Neural crest cell (in vitro differentiated cells): ENCODE data around the gene SNX3. TPM values are rescaled to one million over a fixed set of nuclear protein-coding genes. Genes with fewer than 3 reads are reported as not detected.

Experiments
- DNase-seq: peaks from one replicate; pipeline ENCODE4 v3.0.0; 2021; ENCODE audit warnings: low read depth, mixed read lengths, low spot score
- H3K27ac Mint-ChIP-seq: one replicate; pipeline ENCODE4 v1.8.0; 2021; ENCODE audit warnings: mild to moderate bottlenecking, mixed read lengths; ENCODE audit not compliant: unreplicated experiment
- H3K27me3 Mint-ChIP-seq: 2 replicates; pipeline ENCODE4 v1.8.0; 2021; ENCODE audit warnings: low read depth, mild to moderate bottlenecking, mixed read lengths
- H3K36me3 Mint-ChIP-seq: 2 replicates; pipeline ENCODE4 v1.8.0; 2021; ENCODE audit warnings: low read depth, mild to moderate bottlenecking, mixed read lengths
- H3K4me1 Mint-ChIP-seq: 2 replicates; pipeline ENCODE4 v1.8.0; 2021; ENCODE audit warnings: mixed read lengths
- H3K4me3 Mint-ChIP-seq: one replicate; pipeline ENCODE4 v1.8.0; 2021; ENCODE audit warnings: mild to moderate bottlenecking, mixed read lengths
- H3K9me3 Mint-ChIP-seq: 2 replicates; pipeline ENCODE4 v1.8.0; 2021; ENCODE audit warnings: mixed read lengths
- total RNA-seq: library from RNA; stranded (reverse); gene quantifications from 2 replicates; pipeline ENCODE4 v1.2.1, GENCODE V29; 2021
- TF ChIP-seq, protein P1 (sequence below): fragments of 200-600 bp; sonication (generic); conservative IDR thresholded peaks from 2 replicates; pipeline ENCODE4 v1.5.0; 2021; ENCODE audit warnings: antibody characterized with exemption, mild to moderate bottlenecking

Gene SNX3
- total RNA-seq, 1 donor from 2014 or later = 71.0 TPM

DNA sequence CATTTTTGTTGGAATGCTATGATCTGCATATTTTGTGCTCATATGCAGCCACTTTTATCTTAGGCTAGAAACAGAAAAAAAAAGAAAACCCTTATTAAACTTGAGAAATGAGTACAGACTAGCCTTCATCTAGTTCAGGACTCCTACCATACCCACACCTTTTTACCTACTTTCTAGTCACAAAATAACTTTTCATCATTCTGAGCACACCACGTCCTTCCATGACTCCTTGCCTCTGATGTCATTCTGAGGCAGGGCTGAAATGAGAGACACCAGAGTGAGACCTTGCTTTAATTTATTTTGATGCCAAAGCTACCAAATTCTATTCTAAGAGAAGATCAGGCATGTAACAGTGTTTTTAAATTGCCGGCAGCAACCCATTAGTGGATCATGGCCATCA lies 38.8 kb downstream of the SNX3 start:
- peaks cover 3% of the 10 kb centered on the region for H3K4me1 Mint-ChIP-seq
- no peaks in the 10 kb centered on the region for H3K27me3 Mint-ChIP-seq
- TF ChIP-seq, protein P1, sequence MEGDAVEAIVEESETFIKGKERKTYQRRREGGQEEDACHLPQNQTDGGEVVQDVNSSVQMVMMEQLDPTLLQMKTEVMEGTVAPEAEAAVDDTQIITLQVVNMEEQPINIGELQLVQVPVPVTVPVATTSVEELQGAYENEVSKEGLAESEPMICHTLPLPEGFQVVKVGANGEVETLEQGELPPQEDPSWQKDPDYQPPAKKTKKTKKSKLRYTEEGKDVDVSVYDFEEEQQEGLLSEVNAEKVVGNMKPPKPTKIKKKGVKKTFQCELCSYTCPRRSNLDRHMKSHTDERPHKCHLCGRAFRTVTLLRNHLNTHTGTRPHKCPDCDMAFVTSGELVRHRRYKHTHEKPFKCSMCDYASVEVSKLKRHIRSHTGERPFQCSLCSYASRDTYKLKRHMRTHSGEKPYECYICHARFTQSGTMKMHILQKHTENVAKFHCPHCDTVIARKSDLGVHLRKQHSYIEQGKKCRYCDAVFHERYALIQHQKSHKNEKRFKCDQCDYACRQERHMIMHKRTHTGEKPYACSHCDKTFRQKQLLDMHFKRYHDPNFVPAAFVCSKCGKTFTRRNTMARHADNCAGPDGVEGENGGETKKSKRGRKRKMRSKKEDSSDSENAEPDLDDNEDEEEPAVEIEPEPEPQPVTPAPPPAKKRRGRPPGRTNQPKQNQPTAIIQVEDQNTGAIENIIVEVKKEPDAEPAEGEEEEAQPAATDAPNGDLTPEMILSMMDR = no peak
- H3K4me3 Mint-ChIP-seq = no peak overlapping the region
- no peak for DNase-seq
- no peaks in the 10 kb centered on the region for H3K9me3 Mint-ChIP-seq
- no peak overlapping the region for H3K27ac Mint-ChIP-seq
- H3K36me3 Mint-ChIP-seq = peaks cover 17% of the 10 kb centered on the region

DNA sequence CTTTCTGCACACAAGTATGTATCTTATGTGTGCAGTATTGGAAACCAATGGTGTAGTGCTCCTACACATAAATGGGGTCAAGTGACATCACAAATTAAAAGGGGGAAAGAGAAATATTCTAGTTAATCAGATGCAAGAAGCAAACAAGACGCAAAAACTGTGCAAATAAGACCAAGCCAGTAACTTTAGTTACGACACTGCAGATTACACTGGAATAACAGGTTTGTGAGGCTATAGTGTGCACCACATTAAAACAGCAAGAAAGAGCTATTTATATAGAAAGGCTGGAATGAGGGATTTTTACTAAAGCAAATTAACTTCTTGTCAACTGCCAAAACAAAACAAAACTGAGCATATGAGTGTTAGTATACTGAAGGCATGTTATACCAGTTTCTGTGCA lies 49.2 kb downstream of the SNX3 start:
- no peaks in the 10 kb centered on the region for H3K4me1 Mint-ChIP-seq
- no peak overlapping the region for H3K27ac Mint-ChIP-seq
- peaks cover 6% of the 10 kb centered on the region for H3K36me3 Mint-ChIP-seq
- DNase-seq = no peak
- TF ChIP-seq, protein P1 = no peak
- no peaks in the 10 kb centered on the region for H3K9me3 Mint-ChIP-seq
- no peak overlapping the region for H3K4me3 Mint-ChIP-seq
- no peaks in the 10 kb centered on the region for H3K27me3 Mint-ChIP-seq

DNA sequence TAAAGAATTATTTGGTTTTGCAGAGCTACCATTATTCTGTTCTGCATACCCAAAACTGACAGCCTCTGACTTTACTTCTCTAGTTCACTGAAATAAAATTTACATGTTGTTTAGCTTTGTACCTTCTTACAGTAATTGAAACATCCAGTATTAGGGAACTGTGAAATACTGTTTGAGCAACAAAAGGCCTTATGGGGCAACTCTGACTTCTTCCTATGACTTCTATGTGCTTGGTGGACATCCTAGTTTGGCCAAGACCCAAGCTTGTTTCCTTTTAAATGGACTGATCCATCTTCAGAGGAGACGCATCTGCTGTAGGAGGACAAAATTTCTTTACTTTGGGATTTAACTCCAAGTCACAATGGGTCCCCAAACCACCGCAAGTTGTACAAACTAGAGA lies 50.3 kb downstream of the SNX3 start:
- H3K27ac Mint-ChIP-seq = no peak overlapping the region
- no peaks in the 10 kb centered on the region for H3K4me1 Mint-ChIP-seq
- H3K36me3 Mint-ChIP-seq = peaks cover 6% of the 10 kb centered on the region
- H3K27me3 Mint-ChIP-seq = no peaks in the 10 kb centered on the region
- no peaks in the 10 kb centered on the region for H3K9me3 Mint-ChIP-seq
- no peak overlapping the region for H3K4me3 Mint-ChIP-seq
- TF ChIP-seq, protein P1 = no peak
- no peak for DNase-seq

DNA sequence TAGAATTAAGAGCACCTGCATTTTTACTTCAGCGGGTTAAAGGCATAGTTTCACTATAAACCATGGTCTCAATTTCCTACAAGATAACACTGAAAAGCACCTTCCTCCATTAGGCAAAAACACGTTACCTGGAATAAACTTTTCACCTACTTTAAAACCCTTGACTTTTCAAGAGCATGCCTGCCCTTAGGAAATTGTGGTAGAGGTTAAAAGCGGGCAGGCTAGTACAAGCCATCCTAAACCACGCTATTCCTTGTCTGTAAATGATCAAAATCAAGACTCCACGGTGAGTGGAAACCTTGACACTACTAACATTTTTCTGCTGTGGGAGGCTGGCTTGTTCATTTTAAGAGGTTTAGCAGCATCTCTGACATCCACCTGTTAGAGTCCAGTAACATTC lies 51.1 kb downstream of the SNX3 start:
- Mint-ChIP-seq H3K4me3 (no peak overlapping the region), H3K27me3 (no peaks in the 10 kb centered on the region), H3K27ac (no peak overlapping the region), H3K36me3 (peaks cover 6% of the 10 kb centered on the region), H3K9me3 (no peaks in the 10 kb centered on the region), H3K4me1 (no peaks in the 10 kb centered on the region)
- TF ChIP-seq, protein P1 = no peak
- no peak for DNase-seq

DNA sequence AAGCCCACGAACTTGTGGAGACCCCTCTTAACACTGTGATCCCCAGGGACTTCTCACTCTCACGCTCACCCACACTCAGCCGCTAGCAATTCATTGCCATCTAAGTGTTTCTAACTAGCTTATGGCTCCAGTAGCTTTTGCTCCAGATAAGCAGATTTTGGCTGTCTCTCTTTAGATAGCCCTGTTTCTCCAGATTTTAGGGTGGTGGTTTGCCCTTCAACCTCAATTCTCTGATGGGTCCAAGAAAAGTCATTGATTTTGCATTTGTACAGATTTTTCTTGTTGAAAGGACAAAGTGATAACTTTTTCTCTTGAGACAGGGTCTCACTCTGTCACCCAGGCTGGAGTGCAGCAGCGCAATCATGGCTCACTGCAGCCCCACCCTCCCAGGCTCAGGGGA lies 53.8 kb downstream of the SNX3 start:
- H3K27me3 Mint-ChIP-seq = no peaks in the 10 kb centered on the region
- TF ChIP-seq, protein P1 = no peak
- H3K36me3 Mint-ChIP-seq = peaks cover 2% of the 10 kb centered on the region

More for the DNA sequence above, 53.8 kb downstream of the SNX3 start:
- no peak for DNase-seq
- Mint-ChIP-seq H3K4me1 (peaks cover 12% of the 10 kb centered on the region), H3K4me3 (no peak overlapping the region), H3K27ac (no peak overlapping the region), H3K9me3 (no peaks in the 10 kb centered on the region)
